Measurements from ENCODE around the gene AARS2. TPM values are rescaled to one million over a fixed set of nuclear protein-coding genes. Genes with fewer than 3 reads are reported as not detected.

AARS2 gene
- total RNA-seq, 1 donor from 2014 or later = 34.3 TPM

DNA sequence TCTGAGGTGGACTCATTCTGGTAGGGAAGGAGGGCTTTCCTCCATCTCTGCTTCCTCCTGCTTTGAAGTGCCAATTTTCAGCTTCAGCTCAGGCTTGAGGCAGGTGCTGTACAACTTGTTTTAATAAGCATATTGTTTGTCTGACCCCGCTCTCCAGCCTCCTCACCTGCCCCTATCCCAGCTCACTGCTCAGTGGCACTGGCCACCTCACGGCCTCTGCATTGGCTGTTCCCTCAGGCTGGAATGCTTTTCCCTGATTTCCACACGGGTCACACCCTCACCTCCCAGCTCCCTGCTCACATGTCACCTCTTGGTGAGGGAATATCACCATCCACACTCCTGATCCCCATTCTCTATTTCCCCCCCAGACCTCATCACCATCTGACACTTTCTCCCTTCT lies 14.3 kb downstream of the AARS2 start:
- Mint-ChIP-seq H3K27me3 (peaks cover 49% of the 10 kb centered on the region), H3K4me3 (peak overlapping the region; percentile 50), H3K4me1 (ENCODE audit: unreplicated experiment) (no peaks in the 10 kb centered on the region), H3K9me3 (no peaks in the 10 kb centered on the region), H3K27ac (no peak overlapping the region), H3K36me3 (peaks cover 10% of the 10 kb centered on the region)
- TF ChIP-seq, protein P1, sequence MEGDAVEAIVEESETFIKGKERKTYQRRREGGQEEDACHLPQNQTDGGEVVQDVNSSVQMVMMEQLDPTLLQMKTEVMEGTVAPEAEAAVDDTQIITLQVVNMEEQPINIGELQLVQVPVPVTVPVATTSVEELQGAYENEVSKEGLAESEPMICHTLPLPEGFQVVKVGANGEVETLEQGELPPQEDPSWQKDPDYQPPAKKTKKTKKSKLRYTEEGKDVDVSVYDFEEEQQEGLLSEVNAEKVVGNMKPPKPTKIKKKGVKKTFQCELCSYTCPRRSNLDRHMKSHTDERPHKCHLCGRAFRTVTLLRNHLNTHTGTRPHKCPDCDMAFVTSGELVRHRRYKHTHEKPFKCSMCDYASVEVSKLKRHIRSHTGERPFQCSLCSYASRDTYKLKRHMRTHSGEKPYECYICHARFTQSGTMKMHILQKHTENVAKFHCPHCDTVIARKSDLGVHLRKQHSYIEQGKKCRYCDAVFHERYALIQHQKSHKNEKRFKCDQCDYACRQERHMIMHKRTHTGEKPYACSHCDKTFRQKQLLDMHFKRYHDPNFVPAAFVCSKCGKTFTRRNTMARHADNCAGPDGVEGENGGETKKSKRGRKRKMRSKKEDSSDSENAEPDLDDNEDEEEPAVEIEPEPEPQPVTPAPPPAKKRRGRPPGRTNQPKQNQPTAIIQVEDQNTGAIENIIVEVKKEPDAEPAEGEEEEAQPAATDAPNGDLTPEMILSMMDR (conservative IDR thresholded peaks at IDR 0.05) = no peak
- no peak for DNase-seq (ENCODE audit: extremely low spot score, unreplicated experiment)

DNA sequence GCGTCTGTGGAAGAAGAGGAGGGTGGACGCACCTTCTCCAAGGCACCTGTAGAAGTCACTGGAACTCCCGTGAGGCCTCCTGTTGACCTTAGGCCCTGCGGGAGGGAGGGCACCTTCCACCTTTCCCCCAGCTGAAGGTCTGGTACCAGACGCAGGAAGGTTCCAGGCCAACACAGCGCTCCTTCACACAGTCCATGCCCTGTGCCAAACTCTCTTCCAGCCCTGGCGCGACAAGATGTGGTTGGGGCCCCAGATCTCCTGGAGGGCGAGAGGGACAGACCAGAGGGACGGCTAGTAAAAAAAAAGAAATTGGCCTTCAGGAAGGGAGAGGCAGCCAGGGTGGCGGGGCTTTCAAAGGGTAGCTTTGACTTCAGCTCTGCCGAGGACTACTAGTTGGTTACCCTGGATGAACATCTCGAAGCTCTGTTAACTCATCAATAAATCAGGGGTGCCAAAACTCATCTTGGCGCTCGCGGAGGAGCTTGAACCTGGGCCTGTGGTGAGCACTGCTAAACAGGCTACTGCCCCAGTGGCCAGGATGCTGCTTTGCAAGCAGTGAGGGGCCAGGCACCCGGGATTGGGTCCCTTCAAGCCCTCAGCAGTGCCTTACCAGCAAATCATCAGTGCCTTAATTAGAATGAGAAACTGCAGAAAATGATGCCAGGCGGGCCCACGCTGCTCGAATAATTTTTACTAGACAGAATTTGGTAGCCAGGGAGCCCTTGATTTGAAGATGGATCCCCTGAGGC lies 14.9 kb downstream of the AARS2 start:
- Mint-ChIP-seq H3K9me3 (no peaks in the 10 kb centered on the region), H3K27ac (no peak overlapping the region), H3K36me3 (peaks cover 10% of the 10 kb centered on the region), H3K4me1 (ENCODE audit: unreplicated experiment) (no peaks in the 10 kb centered on the region), H3K27me3 (peaks cover 56% of the 10 kb centered on the region), H3K4me3 (peak overlapping the region; percentile 80)
- no peak for DNase-seq (ENCODE audit: extremely low spot score, unreplicated experiment)
- TF ChIP-seq, protein P1 (conservative IDR thresholded peaks at IDR 0.05) = peak; percentile 53

DNA sequence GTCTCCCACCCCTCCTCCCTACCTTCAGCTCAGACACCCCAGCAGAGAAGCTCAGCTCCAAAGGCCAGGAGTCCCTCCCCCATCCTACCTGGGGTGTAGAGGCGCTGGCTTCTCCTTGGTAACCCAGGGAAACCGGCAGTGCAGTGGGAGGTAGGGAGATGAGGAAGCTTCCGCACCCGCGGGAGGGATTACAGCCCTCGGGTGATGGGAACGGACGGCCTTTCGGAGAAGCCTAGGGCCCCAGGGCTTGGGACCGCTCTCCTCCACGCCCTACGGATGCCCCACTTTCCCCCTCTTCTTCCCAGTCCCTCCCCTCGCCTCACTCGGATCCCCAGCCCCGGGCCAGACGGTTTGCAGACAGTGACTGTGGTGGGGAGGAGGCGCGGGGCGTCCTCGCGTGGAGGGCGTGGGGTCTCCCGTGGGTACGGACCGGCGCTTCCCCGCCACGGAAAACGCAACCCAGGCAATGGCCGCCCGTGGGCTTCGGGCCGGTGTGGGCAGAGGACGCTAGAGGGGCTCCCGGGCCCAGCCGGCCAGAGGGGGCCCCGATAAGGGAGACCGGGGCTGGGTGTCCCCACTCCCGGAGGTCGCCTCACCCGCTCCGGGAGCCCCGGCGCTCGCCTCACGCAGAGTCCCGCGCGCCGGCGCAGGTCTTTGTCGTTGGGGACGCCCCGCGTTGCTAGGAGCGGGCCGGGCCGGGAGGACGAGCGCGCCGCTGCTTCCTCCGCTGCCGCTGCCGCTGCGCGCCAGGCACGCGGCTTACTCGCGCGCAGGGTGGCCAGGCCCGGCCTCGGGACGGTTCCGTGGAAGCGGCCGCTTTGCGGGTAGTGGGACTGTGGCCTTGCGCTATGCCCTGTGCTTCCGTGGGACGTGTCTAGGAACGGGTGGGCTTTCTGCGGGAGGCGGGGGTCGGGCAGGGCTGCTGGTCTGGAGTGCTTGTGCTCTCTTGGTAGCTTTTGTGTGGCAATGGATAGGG lies 15.8 kb downstream of the AARS2 start:
- H3K36me3 Mint-ChIP-seq = peaks cover 10% of the 10 kb centered on the region
- H3K27ac Mint-ChIP-seq = no peak overlapping the region
- DNase-seq (ENCODE audit: extremely low spot score, unreplicated experiment) = no peak
- H3K27me3 Mint-ChIP-seq = peaks cover 63% of the 10 kb centered on the region
- no peaks in the 10 kb centered on the region for H3K9me3 Mint-ChIP-seq
- peak overlapping the region; percentile 80 for H3K4me3 Mint-ChIP-seq
- no peaks in the 10 kb centered on the region for H3K4me1 Mint-ChIP-seq (ENCODE audit: unreplicated experiment)
- TF ChIP-seq, protein P1 (conservative IDR thresholded peaks at IDR 0.05) = no peak

DNA sequence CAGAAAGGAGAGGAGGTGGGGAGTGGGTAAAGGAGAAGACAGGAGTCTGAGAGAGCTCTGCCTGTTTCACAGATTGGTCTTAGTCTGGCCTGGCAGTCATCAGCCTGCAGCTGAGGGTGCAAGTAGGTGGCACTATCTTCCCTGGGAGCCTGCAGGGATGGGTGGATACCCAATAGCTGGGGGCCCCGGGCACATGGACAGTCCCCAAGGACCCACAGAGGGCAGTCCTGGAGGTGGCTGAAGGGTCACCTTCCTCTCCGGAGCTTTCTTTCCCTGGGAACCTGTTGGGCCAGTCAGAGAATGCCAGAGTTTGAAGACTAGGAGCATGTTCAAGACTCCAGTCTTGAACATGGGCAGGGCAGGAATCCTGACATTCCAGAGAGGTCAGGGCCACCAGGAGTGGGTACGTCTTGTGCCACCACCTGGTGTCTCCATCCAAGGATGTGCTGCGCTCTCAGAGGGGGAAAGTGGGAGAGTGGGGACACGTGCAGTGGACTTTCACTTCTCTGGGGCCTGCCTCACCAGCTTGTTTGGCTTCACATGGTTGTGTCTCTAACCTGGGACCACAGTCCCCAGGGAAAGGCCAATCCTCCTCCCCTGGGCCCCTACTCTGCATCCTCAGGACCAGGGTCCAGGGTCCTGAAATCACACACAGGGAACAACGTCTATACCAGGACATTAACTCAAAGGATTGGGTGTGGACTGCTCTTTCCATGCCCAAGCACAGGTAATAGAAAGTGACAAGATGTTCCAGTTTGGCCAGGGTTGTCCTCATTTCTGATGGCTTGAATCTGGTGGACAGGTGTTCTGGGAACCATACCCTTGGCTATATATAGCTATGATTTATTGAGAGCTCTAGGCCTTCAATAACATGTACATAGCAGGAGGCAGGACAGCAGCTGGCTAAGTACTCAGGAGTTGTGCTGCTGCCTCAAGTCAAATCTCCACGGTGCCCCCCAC lies 18.0 kb downstream of the AARS2 start:
- TF ChIP-seq, protein P1 (conservative IDR thresholded peaks at IDR 0.05) = no peak
- Mint-ChIP-seq H3K27ac (no peak overlapping the region), H3K4me1 (ENCODE audit: unreplicated experiment) (no peaks in the 10 kb centered on the region), H3K9me3 (no peaks in the 10 kb centered on the region), H3K27me3 (peaks cover 84% of the 10 kb centered on the region), H3K4me3 (no peak overlapping the region), H3K36me3 (peaks cover under 1% of the 10 kb centered on the region)
- DNase-seq (ENCODE audit: extremely low spot score, unreplicated experiment) = no peak

All from type B pancreatic cell (in vitro differentiated cells).